GM12878 (cell line): ENCODE data around the gene CTDP1. TPM values are rescaled to one million over a fixed set of nuclear protein-coding genes. Genes with fewer than 3 reads are reported as not detected.

Experiments
- ATAC-seq: fragments of 200-7000 bp; cut with Tn5 transposase; 3 replicates; pipeline ENCODE4 v1.9.1; 2020; ENCODE audit warnings: mild to moderate bottlenecking, moderate library complexity
- BruUV-seq: library from RNA; stranded (reverse); fragments of 400-500 nt; replicated peaks from 2 replicates; lab custom pipeline; 2021; lab: Mats Ljungman, UMichigan
- CTCF ChIA-PET: fragments of 300-600 bp; sonication (Branson Sonifier 250); formaldehyde crosslinking; extraction: SDS; loops from one replicate; lab custom pipeline; 2021; ENCODE audit warnings: inconsistent platforms; lab: Yijun Ruan, JAX
- POLR2A ChIA-PET: fragments of 350-600 bp; formaldehyde crosslinking; extraction: SDS; loops from one replicate; lab custom pipeline; 2021; ENCODE audit warnings: inconsistent platforms; lab: Charles Lee
- RAD21 ChIA-PET: fragments of 300-600 bp; sonication (Branson Sonifier 250); formaldehyde crosslinking; loops from one replicate; lab custom pipeline; 2023; ENCODE audit warnings: antibody characterized with exemption; ENCODE audit not compliant: unreplicated experiment; lab: Charles Lee
- SMC1A ChIA-PET: fragments of 300-600 bp; sonication (Branson Sonifier 250); formaldehyde crosslinking; loops from one replicate; lab custom pipeline; 2023; ENCODE audit not compliant: unreplicated experiment, uncharacterized antibody; lab: Charles Lee
- DNase-seq: peaks from one replicate; pipeline ENCODE4 v3.0.0-alpha.2; 2011; ENCODE audit warnings: low read depth, low spot score
- FAIRE-seq: peaks from 3 replicates; lab custom pipeline; 2011; peaks lifted over from hg19 to GRCh38; lab: Jason Lieb, UNC
- H2AFZ ChIP-seq: 2 replicates; pipeline ENCODE4 v1.6.0; 2011; ENCODE audit warnings: low read depth, low read length, control low read depth; ENCODE audit not compliant: control insufficient read depth
- H3K27ac ChIP-seq: 2 replicates; pipeline ENCODE4 v1.5.1; 2011; ENCODE audit warnings: control low read depth; ENCODE audit not compliant: control insufficient read depth, insufficient read depth
- H3K27me3 ChIP-seq, 2 experiments: replicated peaks in 1 of 2; 2 replicates each; pipeline versions ENCODE4 v1.6.0 to v1.6.1; 2011; ENCODE audit warnings: low read length in 1 of 2; ENCODE audit not compliant: control insufficient read depth in 2 of 2, insufficient read depth in 2 of 2
- H3K36me3 ChIP-seq, 2 experiments: 2 replicates each; pipeline ENCODE4 v1.5.1; 2011; ENCODE audit warnings: low read length in 1 of 2; ENCODE audit not compliant: control insufficient read depth in 2 of 2, insufficient read depth in 2 of 2
- H3K4me1 ChIP-seq: 2 replicates; pipeline ENCODE4 v1.6.1; 2011; ENCODE audit warnings: mild to moderate bottlenecking, low read length, moderate library complexity, mixed read lengths; ENCODE audit not compliant: control insufficient read depth, insufficient read depth
- H3K4me2 ChIP-seq: 2 replicates; pipeline ENCODE4 v1.6.0; 2011; ENCODE audit warnings: control low read depth; ENCODE audit not compliant: control insufficient read depth, insufficient read depth
- H3K4me3 ChIP-seq: fragments of 200-600 bp; sonication (generic); 2 replicates; pipeline ENCODE4 v1.5.1; 2016
- H3K79me2 ChIP-seq: 2 replicates; pipeline ENCODE4 v1.6.0; 2011; ENCODE audit warnings: low read length; ENCODE audit not compliant: control insufficient read depth, insufficient read depth
- H3K9ac ChIP-seq: 2 replicates; pipeline ENCODE4 v1.8.0; 2011; ENCODE audit warnings: low read length, control low read depth, mixed read lengths; ENCODE audit not compliant: control insufficient read depth, insufficient read depth
- H3K9me3 ChIP-seq: replicated peaks from 3 replicates; pipeline ENCODE4 v1.5.1; 2011; ENCODE audit warnings: mild to moderate bottlenecking, low read length; ENCODE audit not compliant: control insufficient read depth, insufficient read depth
- H4K20me1 ChIP-seq: 2 replicates; pipeline ENCODE4 v1.6.0; 2011; ENCODE audit not compliant: control insufficient read depth, insufficient read depth
- ASH2L ChIP-seq: fragments of 300-600, 200-600 bp; sonication (generic); IDR thresholded peaks from 2 replicates; pipeline ENCODE4 v1.6.1; 2017; ENCODE audit warnings: low read depth, mild to moderate bottlenecking, borderline replicate concordance
- CREM ChIP-seq: IDR thresholded peaks from 2 replicates; pipeline ENCODE4 v1.6.1; 2014; ENCODE audit warnings: antibody characterized with exemption, low read depth
- EGR1 ChIP-seq, 2 experiments: IDR thresholded peaks; 1 replicate in 1 of 2; 2 replicates in 1 of 2; pipeline ENCODE4 v1.6.1; 2011 to 2012; ENCODE audit warnings: low read depth in 2 of 2, low read length in 2 of 2, borderline replicate concordance in 1 of 2, mild to moderate bottlenecking in 1 of 2, moderate library complexity in 1 of 2
- ELK1 ChIP-seq: IDR thresholded peaks from 2 replicates; pipeline ENCODE4 v1.6.1; 2012; ENCODE audit warnings: low read depth, low read length, improper control_type of control experiment
- ESRRA ChIP-seq: IDR thresholded peaks from 2 replicates; pipeline ENCODE4 v1.6.1; 2012; ENCODE audit warnings: mild to moderate bottlenecking, low read length, improper control_type of control experiment
- FOXK2 ChIP-seq: fragments of 450-650 bp; IDR thresholded peaks from 2 replicates; pipeline ENCODE4 v1.6.1; 2017; ENCODE audit warnings: mild to moderate bottlenecking, moderate library complexity
- NBN ChIP-seq: fragments of 450-650 bp; IDR thresholded peaks from 2 replicates; pipeline ENCODE4 v1.6.1; 2016
- NFXL1 ChIP-seq: fragments of 450-650 bp; IDR thresholded peaks from 2 replicates; pipeline ENCODE4 v1.6.1; 2017; ENCODE audit warnings: antibody characterized with exemption, mild to moderate bottlenecking, borderline replicate concordance
- PAX5 ChIP-seq: IDR thresholded peaks from 2 replicates; pipeline ENCODE4 v1.6.1; 2011; ENCODE audit warnings: low read depth, low read length, borderline replicate concordance
- POLR2AphosphoS5 ChIP-seq: IDR thresholded peaks from 2 replicates; pipeline ENCODE4 v1.6.1; 2011; ENCODE audit warnings: mild to moderate bottlenecking, low read length, inconsistent platforms
- POU2F2 ChIP-seq: IDR thresholded peaks from 3 replicates; pipeline ENCODE4 v1.6.1; 2011; ENCODE audit warnings: low read depth, mild to moderate bottlenecking, low read length, borderline replicate concordance
- PRDM15 ChIP-seq: fragments of 450-650 bp; formaldehyde crosslinking; IDR thresholded peaks from 2 replicates; pipeline ENCODE4 v1.4.0; 2020; ENCODE audit warnings: mild to moderate bottlenecking, moderate library complexity
- WGBS: methylation state at CpG from one replicate; pipeline ENCODE4 v1.1.6; 2016; ENCODE audit warnings: low lambda C conversion rate; ENCODE audit not compliant: insufficient replicate concordance, insufficient coverage; ENCODE audit errors: missing lambda C conversion rate; 5-methylcytosine and 5-hydroxymethylcytosine counted together
- in situ Hi-C: fragments of 300-500 bp; cut with MboI; formaldehyde crosslinking; loops from 9 replicates; pipeline ENCODE4 v1.14.3; 2018; ENCODE audit warnings: mixed read lengths
- intact Hi-C: fragments of 100-400 bp; cut with micrococcal nuclease; formaldehyde crosslinking; loops from one replicate; pipeline ENCODE4 v1.14.2; 2022; ENCODE audit not compliant: unreplicated experiment
- polyA plus RNA-seq, 11 experiments: library from polyadenylated mRNA; depleted of rRNA in 4 of 11; unstranded in 6 of 11; stranded (reverse) in 5 of 11; fragments of >200 nt; fragmentation: Nextera tagmentation in 4 of 11; fragmentation: Illumina TruSeq in 1 of 11; extraction: Ambion mirVana in 4 of 11; extraction: Trizol in 1 of 11; gene quantifications; 1 replicate in 1 of 11; 2 replicates in 10 of 11; pipeline versions ENCODE4 v1.2.1 to v1.2.3, GENCODE V29; 2011 to 2016; ENCODE audit warnings: inconsistent platforms in 2 of 11, missing spikeins in 2 of 11, low read depth in 1 of 11
- total RNA-seq, 4 experiments: library from RNA; depleted of rRNA in 3 of 4; stranded (reverse); fragments of >200 nt in 3 of 4; fragmentation: Illumina TruSeq in 1 of 4; extraction: Trizol in 1 of 4; gene quantifications; 2 replicates each; pipeline versions ENCODE4 v1.2.1 to v1.2.3, GENCODE V29; 2013 to 2021
- TF ChIP-seq, protein P1 (sequence below): fragments of 150-350 bp; IDR thresholded peaks from 2 replicates; pipeline ENCODE4 v1.6.1; 2016; ENCODE audit warnings: low read depth, low read length
- TF ChIP-seq, protein P2 (sequence below): IDR thresholded peaks from 2 replicates; pipeline ENCODE4 v1.6.1; 2011; ENCODE audit warnings: low read depth, low read length, improper control_type of control experiment, borderline replicate concordance

Gene CTDP1
- total and polyA plus RNA-seq, 10 of the 15 experiments (the other 5 are each of a cell fraction or from before 2014, with no cell fraction given) = 0.32 to 31.3 (median 8.8) TPM

GRCh38 chr18:79707671-79708070, 28.1 kb downstream of the CTDP1 start (continued):
- TF ChIP-seq, protein P1, sequence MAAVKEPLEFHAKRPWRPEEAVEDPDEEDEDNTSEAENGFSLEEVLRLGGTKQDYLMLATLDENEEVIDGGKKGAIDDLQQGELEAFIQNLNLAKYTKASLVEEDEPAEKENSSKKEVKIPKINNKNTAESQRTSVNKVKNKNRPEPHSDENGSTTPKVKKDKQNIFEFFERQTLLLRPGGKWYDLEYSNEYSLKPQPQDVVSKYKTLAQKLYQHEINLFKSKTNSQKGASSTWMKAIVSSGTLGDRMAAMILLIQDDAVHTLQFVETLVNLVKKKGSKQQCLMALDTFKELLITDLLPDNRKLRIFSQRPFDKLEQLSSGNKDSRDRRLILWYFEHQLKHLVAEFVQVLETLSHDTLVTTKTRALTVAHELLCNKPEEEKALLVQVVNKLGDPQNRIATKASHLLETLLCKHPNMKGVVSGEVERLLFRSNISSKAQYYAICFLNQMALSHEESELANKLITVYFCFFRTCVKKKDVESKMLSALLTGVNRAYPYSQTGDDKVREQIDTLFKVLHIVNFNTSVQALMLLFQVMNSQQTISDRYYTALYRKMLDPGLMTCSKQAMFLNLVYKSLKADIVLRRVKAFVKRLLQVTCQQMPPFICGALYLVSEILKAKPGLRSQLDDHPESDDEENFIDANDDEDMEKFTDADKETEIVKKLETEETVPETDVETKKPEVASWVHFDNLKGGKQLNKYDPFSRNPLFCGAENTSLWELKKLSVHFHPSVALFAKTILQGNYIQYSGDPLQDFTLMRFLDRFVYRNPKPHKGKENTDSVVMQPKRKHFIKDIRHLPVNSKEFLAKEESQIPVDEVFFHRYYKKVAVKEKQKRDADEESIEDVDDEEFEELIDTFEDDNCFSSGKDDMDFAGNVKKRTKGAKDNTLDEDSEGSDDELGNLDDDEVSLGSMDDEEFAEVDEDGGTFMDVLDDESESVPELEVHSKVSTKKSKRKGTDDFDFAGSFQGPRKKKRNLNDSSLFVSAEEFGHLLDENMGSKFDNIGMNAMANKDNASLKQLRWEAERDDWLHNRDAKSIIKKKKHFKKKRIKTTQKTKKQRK = no peak
- TF ChIP-seq NFXL1 (no peak), NBN (no peak), EGR1 (IDR thresholded peaks at IDR 0.05; ENCODE audit: borderline replicate concordance in 1 of 2, low read depth in 2 of 2, low read length in 2 of 2) (no peak), PAX5 (peak; percentile 91)

GRCh38 chr18:79708412-79708811, 28.8 kb downstream of the CTDP1 start:
- peak overlapping the region; percentile 24; the same call in 1 of the 2 replicates for H2AFZ ChIP-seq
- H3K27ac ChIP-seq = peak overlapping the region; percentile 62
- no peaks in the 10 kb centered on the region for H3K9me3 ChIP-seq
- no peak for DNase-seq
- 32% methylated on average over 21 of the region's 21 CpGs for WGBS
- H3K4me2 ChIP-seq = peak overlapping the region; percentile 73
- H3K36me3 ChIP-seq = peaks cover 26 to 31% of the 10 kb centered on the region in 2 experiments; a peak in 3 of 4 replicates
- no peaks in the 10 kb centered on the region for H3K27me3 ChIP-seq
- H3K79me2 ChIP-seq = no peaks in the 10 kb centered on the region
- in situ Hi-C loops (no loop called here), intact Hi-C loops (no loop called here)
- ChIA-PET RAD21 (no interaction called here), SMC1A (interaction anchor here (1.0 kb wide), 1 partner anchor 28 kb away, joined by 5 read pairs; no protein-coding TSS in a partner anchor), POLR2A (no interaction called here), CTCF (interaction anchor here (1.4 kb wide), 1 partner anchor 26 kb away, joined by 3 read pairs; no protein-coding TSS in a partner anchor)
- H3K9ac ChIP-seq = no peak overlapping the region
- ATAC-seq = peak; percentile 62
- no TSS peak for BruUV-seq
- no peak for FAIRE-seq
- H3K4me1 ChIP-seq = peaks cover 20% of the 10 kb centered on the region
- H3K4me3 ChIP-seq = no peak overlapping the region
- no peaks in the 10 kb centered on the region for H4K20me1 ChIP-seq
- TF ChIP-seq ELK1 = no peak
- TF ChIP-seq POU2F2 = 0 out of 3 replicates have a peak, but pooled peaks have one; percentile 61
- no peak for TF ChIP-seq ASH2L
- no peak for TF ChIP-seq POLR2AphosphoS5
- TF ChIP-seq FOXK2 = no peak
- TF ChIP-seq, protein P2, sequence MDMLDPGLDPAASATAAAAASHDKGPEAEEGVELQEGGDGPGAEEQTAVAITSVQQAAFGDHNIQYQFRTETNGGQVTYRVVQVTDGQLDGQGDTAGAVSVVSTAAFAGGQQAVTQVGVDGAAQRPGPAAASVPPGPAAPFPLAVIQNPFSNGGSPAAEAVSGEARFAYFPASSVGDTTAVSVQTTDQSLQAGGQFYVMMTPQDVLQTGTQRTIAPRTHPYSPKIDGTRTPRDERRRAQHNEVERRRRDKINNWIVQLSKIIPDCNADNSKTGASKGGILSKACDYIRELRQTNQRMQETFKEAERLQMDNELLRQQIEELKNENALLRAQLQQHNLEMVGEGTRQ = no peak
- TF ChIP-seq CREM = peak; percentile 18; the same call in 1 of the 2 replicates
- no peak for TF ChIP-seq PRDM15 (CRISPR knock-in tag)
- TF ChIP-seq ESRRA = no peak
- peak; percentile 39; the same call in 1 of the 2 replicates for TF ChIP-seq PAX5
